HepG2 (cell line): ENCODE measurements around the gene PFKP. TPM values are rescaled to one million over a fixed set of nuclear protein-coding genes. Genes with fewer than 3 reads are reported as not detected.

Experiments
- ATAC-seq: fragments of 200-7000 bp; cut with Tn5 transposase; 3 replicates; pipeline ENCODE4 v1.9.1; 2020; ENCODE audit warnings: mild to moderate bottlenecking, moderate library complexity
- BruUV-seq: library from RNA; stranded (reverse); fragments of 400-500 nt; replicated peaks from 2 replicates; lab custom pipeline; 2021; lab: Mats Ljungman, UMichigan
- CTCF ChIA-PET: fragments of 300-600 bp; formaldehyde crosslinking; extraction: SDS; loops from one replicate; lab custom pipeline; 2021; ENCODE audit warnings: low total read pairs, inconsistent platforms, low intra/inter-chr PET ratio; lab: Yijun Ruan, JAX
- POLR2A ChIA-PET: fragments of 350-600 bp; sonication (Branson Sonifier 250); formaldehyde crosslinking; loops from one replicate; lab custom pipeline; 2020; ENCODE audit warnings: antibody characterized with exemption, inconsistent platforms; lab: Yijun Ruan, JAX
- DNase-seq: peaks from one replicate; pipeline ENCODE4 v3.0.0-alpha.2; 2015; ENCODE audit warnings: low spot score
- FAIRE-seq: peaks from 3 replicates; lab custom pipeline; 2011; peaks lifted over from hg19 to GRCh38; lab: Jason Lieb, UNC
- H2AFZ ChIP-seq: one replicate; pipeline ENCODE4 v1.6.1; 2011; ENCODE audit warnings: low read length, inconsistent platforms
- H3K27ac ChIP-seq: fragments of 300-600 bp; 3 replicates; pipeline ENCODE4 v1.8.0; 2011; ENCODE audit warnings: mixed run types, mild to moderate bottlenecking, mixed read lengths, low read length, inconsistent platforms; ENCODE audit not compliant: insufficient read depth; ENCODE audit errors: extremely low read length
- H3K27me3 ChIP-seq, 2 experiments: fragments of 200-600 bp in 1 of 2; 2 replicates in 1 of 2; 3 replicates in 1 of 2; pipeline versions ENCODE4 v1.6.0 to v1.8.0; 2011; ENCODE audit warnings: low read length in 2 of 2, mild to moderate bottlenecking in 2 of 2, moderate library complexity in 2 of 2, inconsistent platforms in 1 of 2; ENCODE audit not compliant: insufficient read depth in 2 of 2, control insufficient read depth in 1 of 2
- H3K36me3 ChIP-seq, 2 experiments: fragments of 200-600 bp in 1 of 2; replicated peaks in 1 of 2; 2 replicates in 1 of 2; 3 replicates in 1 of 2; pipeline versions ENCODE4 v1.5.1 to v1.8.0; 2011; ENCODE audit warnings: low read length in 2 of 2, inconsistent platforms in 1 of 2; ENCODE audit not compliant: insufficient read depth in 2 of 2, control insufficient read depth in 1 of 2
- H3K4me1 ChIP-seq: 2 replicates; pipeline ENCODE4 v1.5.1; 2012; ENCODE audit warnings: low read length, inconsistent platforms; ENCODE audit not compliant: insufficient read depth
- H3K4me2 ChIP-seq: 2 replicates; pipeline ENCODE4 v1.6.0; 2011; ENCODE audit warnings: low read depth, low read length, inconsistent platforms
- H3K4me3 ChIP-seq, 3 experiments: fragments of 200-600 bp in 1 of 3; sonication (generic), shearing (Covaris generic) in 1 of 3; replicated peaks in 1 of 3; 2 replicates each; pipeline ENCODE4 v1.5.1; 2011 to 2016; ENCODE audit warnings: low read length in 3 of 3, inconsistent platforms in 2 of 3, low read depth in 2 of 3, mild to moderate bottlenecking in 2 of 3, control low read depth in 1 of 3, mixed read lengths in 1 of 3; ENCODE audit not compliant: insufficient read depth in 1 of 3
- H3K79me2 ChIP-seq: one replicate; pipeline ENCODE4 v1.6.1; 2011; ENCODE audit warnings: low read length, inconsistent platforms; ENCODE audit not compliant: insufficient read depth
- H3K9ac ChIP-seq: 2 replicates; pipeline ENCODE4 v1.6.0; 2011; ENCODE audit warnings: mild to moderate bottlenecking, low read depth, low read length, inconsistent platforms; ENCODE audit not compliant: insufficient read depth
- H3K9me3 ChIP-seq: 2 replicates; pipeline ENCODE4 v1.5.1; 2012; ENCODE audit warnings: mild to moderate bottlenecking, low read length
- H4K20me1 ChIP-seq: 2 replicates; pipeline ENCODE4 v1.6.0; 2011; ENCODE audit warnings: inconsistent platforms, mild to moderate bottlenecking, low read length, moderate library complexity; ENCODE audit not compliant: insufficient read depth
- HOXA5 ChIP-seq: sonication (generic); formaldehyde crosslinking; IDR thresholded peaks from 2 replicates; pipeline ENCODE4 v1.4.0; 2020; ENCODE audit warnings: missing genetic modification reagents
- JUND ChIP-seq: sonication (generic); formaldehyde crosslinking; IDR thresholded peaks from 2 replicates; pipeline ENCODE4 v1.8.0; 2022; ENCODE audit warnings: mild to moderate bottlenecking, missing genetic modification reagents
- LCORL ChIP-seq, 2 experiments: fragments of 450-650 bp in 1 of 2; sonication (generic) in 1 of 2; formaldehyde crosslinking in 1 of 2; IDR thresholded peaks; 2 replicates each; pipeline versions ENCODE4 v1.5.0 to v1.6.1; 2017 to 2020; ENCODE audit warnings: antibody characterized with exemption in 1 of 2, missing genetic modification reagents in 1 of 2
- MTA3 ChIP-seq: sonication (generic); formaldehyde crosslinking; IDR thresholded peaks from 2 replicates; pipeline ENCODE4 v1.4.0; 2020; ENCODE audit warnings: missing genetic modification reagents
- NFATC3 ChIP-seq: sonication (generic); formaldehyde crosslinking; IDR thresholded peaks from 2 replicates; pipeline ENCODE4 v1.5.1; 2020; ENCODE audit warnings: mild to moderate bottlenecking, missing genetic modification reagents
- NKX3-1 ChIP-seq: sonication (generic); formaldehyde crosslinking; IDR thresholded peaks from 2 replicates; pipeline ENCODE4 v1.5.0; 2020; ENCODE audit warnings: missing genetic modification reagents
- NPAS2 ChIP-seq: sonication (generic); formaldehyde crosslinking; IDR thresholded peaks from 2 replicates; pipeline ENCODE4 v1.8.0; 2022; ENCODE audit warnings: mild to moderate bottlenecking, missing genetic modification reagents, borderline replicate concordance
- PHF5A ChIP-seq: IDR thresholded peaks from one replicate; pipeline ENCODE4 v1.6.1; 2018; ENCODE audit warnings: low read depth, missing genetic modification reagents; ENCODE audit not compliant: unreplicated experiment
- SPEN ChIP-seq: sonication (generic); formaldehyde crosslinking; IDR thresholded peaks from 2 replicates; pipeline ENCODE4 v1.5.1; 2020; ENCODE audit warnings: low read depth, mild to moderate bottlenecking, missing genetic modification reagents
- TMF1 ChIP-seq: sonication (generic); formaldehyde crosslinking; IDR thresholded peaks from 2 replicates; pipeline ENCODE4 v1.8.1; 2022; ENCODE audit warnings: low read depth, missing genetic modification reagents
- TRIM22 ChIP-seq: fragments of 450-650 bp; IDR thresholded peaks from 2 replicates; pipeline ENCODE4 v1.6.1; 2017
- ZNF17 ChIP-seq: sonication (generic); formaldehyde crosslinking; IDR thresholded peaks from 2 replicates; pipeline ENCODE4 v1.5.0; 2020; ENCODE audit warnings: mild to moderate bottlenecking, missing genetic modification reagents
- ZNF205 ChIP-seq: IDR thresholded peaks from 2 replicates; pipeline ENCODE4 v1.6.1; 2018; ENCODE audit warnings: missing biosample characterization, missing genetic modification reagents
- ZNF24 ChIP-seq: fragments of 450-650 bp; IDR thresholded peaks from 2 replicates; pipeline ENCODE4 v1.6.1; 2017; ENCODE audit warnings: antibody characterized with exemption, mild to moderate bottlenecking
- WGBS: methylation state at CpG from one replicate; pipeline ENCODE4 v1.1.6; 2017; ENCODE audit warnings: low lambda C conversion rate; 5-methylcytosine and 5-hydroxymethylcytosine counted together
- in situ Hi-C: cut with HindIII; loops from 2 replicates; pipeline ENCODE4 v1.10.0; 2017; ENCODE audit warnings: low pct_unique_long_range_greater_than_20kb; ENCODE audit not compliant: extremely low pct_ligation_motif_present
- intact Hi-C: fragments of 100-400 bp; cut with micrococcal nuclease; formaldehyde crosslinking; loops from one replicate; pipeline ENCODE4 v1.10.0; 2022; ENCODE audit not compliant: unreplicated experiment
- polyA plus RNA-seq, 8 experiments: library from polyadenylated mRNA; depleted of rRNA in 3 of 8; stranded (reverse) in 7 of 8; unstranded in 1 of 8; fragments of >200 nt; fragmentation: Illumina TruSeq in 4 of 8; extraction: Trizol in 4 of 8; gene quantifications; 2 replicates each; pipeline versions ENCODE4 v1.2.1 to v1.2.3, GENCODE V29; 2011 to 2016; ENCODE audit warnings: low read depth in 4 of 8, missing spikeins in 1 of 8, mixed read lengths in 1 of 8; ENCODE audit not compliant: insufficient read depth in 1 of 8
- total RNA-seq, 5 experiments: library from RNA; depleted of rRNA; stranded (reverse); fragments of >200 nt; fragmentation: Illumina TruSeq; extraction: Trizol; gene quantifications; 2 replicates each; pipeline ENCODE4 v1.2.3, GENCODE V29; 2016; ENCODE audit warnings: low read depth in 1 of 5
- TF ChIP-seq, protein P1 (sequence below): sonication (generic); formaldehyde crosslinking; IDR thresholded peaks from 2 replicates; pipeline ENCODE4 v1.9.0; 2021; ENCODE audit warnings: missing genetic modification reagents, mild to moderate bottlenecking, borderline replicate concordance
- TF ChIP-seq, protein P2 (sequence below), 2 experiments: sonication (generic) in 1 of 2; formaldehyde crosslinking in 1 of 2; IDR thresholded peaks; 2 replicates each; pipeline versions ENCODE4 v1.4.0 to v1.6.1; 2018 to 2020; ENCODE audit warnings: missing genetic modification reagents in 2 of 2, borderline replicate concordance in 1 of 2, low read depth in 1 of 2, mild to moderate bottlenecking in 1 of 2, missing biosample characterization in 1 of 2

Gene PFKP
- total and polyA plus RNA-seq, 2 of the 13 experiments (the other 11 are each of a cell fraction or from before 2014, with no cell fraction given) = 0.80 to 2.4 TPM

DNA sequence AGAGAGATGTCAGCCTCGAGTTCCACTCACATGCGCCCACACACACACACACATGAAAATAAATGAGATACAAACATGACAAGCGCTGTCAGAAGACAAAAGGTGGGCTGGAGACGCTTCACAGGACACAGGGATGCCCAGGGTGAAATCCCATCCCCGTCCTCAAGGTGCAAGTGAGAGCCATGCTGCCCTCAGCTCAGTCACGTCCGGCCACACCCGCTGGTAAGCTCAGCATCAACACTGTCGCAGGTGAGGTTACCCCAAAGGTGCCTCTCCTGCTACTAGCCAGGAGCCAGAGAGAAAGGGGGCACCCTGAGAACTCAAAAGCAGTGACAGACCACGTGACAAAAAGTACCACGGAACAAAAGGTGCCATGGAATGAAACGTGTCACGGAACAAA, 83.0 kb downstream of the PFKP start:
- H3K4me2 ChIP-seq = no peak overlapping the region
- intact Hi-C loops = no loop called here
- ChIA-PET POLR2A (no interaction called here), CTCF (no interaction called here)
- H2AFZ ChIP-seq = no peak overlapping the region
- ATAC-seq (no peak), FAIRE-seq (no peak), DNase-seq (no peak)
- H3K9ac ChIP-seq = no peak overlapping the region
- no peak overlapping the region for H3K27ac ChIP-seq
- no peaks in the 10 kb centered on the region for H3K4me1 ChIP-seq
- no peaks in the 10 kb centered on the region for H3K9me3 ChIP-seq
- no peak for TF ChIP-seq TRIM22
- no peak for TF ChIP-seq NKX3-1 (CRISPR knock-in tag)
- no peak for TF ChIP-seq HOXA5
- no peak for TF ChIP-seq MTA3 (CRISPR knock-in tag)
- TF ChIP-seq ZNF205 (CRISPR knock-in tag) = no peak
- TF ChIP-seq NPAS2 (CRISPR knock-in tag) = no peak
- no peak for TF ChIP-seq NFATC3 (CRISPR knock-in tag)
- no peak for TF ChIP-seq JUND (CRISPR knock-in tag)
- TF ChIP-seq PHF5A (CRISPR knock-in tag) = no peak
- TF ChIP-seq LCORL (IDR thresholded peaks at IDR 0.05) = no peak
- TF ChIP-seq LCORL (CRISPR knock-in tag; IDR thresholded peaks at IDR 0.05) = no peak
- TF ChIP-seq, protein P1, sequence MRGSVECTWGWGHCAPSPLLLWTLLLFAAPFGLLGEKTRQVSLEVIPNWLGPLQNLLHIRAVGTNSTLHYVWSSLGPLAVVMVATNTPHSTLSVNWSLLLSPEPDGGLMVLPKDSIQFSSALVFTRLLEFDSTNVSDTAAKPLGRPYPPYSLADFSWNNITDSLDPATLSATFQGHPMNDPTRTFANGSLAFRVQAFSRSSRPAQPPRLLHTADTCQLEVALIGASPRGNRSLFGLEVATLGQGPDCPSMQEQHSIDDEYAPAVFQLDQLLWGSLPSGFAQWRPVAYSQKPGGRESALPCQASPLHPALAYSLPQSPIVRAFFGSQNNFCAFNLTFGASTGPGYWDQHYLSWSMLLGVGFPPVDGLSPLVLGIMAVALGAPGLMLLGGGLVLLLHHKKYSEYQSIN = no peak
- TF ChIP-seq TMF1 (CRISPR knock-in tag) = no peak
- TF ChIP-seq SPEN (CRISPR knock-in tag) = no peak
- no peak for TF ChIP-seq ZNF24
- TF ChIP-seq ZNF17 (CRISPR knock-in tag) = no peak
- TF ChIP-seq, protein P2, sequence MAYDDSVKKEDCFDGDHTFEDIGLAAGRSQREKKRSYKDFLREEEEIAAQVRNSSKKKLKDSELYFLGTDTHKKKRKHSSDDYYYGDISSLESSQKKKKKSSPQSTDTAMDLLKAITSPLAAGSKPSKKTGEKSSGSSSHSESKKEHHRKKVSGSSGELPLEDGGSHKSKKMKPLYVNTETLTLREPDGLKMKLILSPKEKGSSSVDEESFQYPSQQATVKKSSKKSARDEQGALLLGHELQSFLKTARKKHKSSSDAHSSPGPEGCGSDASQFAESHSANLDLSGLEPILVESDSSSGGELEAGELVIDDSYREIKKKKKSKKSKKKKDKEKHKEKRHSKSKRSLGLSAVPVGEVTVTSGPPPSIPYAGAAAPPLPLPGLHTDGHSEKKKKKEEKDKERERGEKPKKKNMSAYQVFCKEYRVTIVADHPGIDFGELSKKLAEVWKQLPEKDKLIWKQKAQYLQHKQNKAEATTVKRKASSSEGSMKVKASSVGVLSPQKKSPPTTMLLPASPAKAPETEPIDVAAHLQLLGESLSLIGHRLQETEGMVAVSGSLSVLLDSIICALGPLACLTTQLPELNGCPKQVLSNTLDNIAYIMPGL (CRISPR knock-in tag; IDR thresholded peaks at IDR 0.05; ENCODE audit: borderline replicate concordance in 1 of 2, low read depth in 1 of 2) = no peak
- peaks cover 14 to 69% of the 10 kb centered on the region in 2 experiments for H3K36me3 ChIP-seq
- WGBS = 96% methylated on average over 13 of the region's 13 CpGs
- BruUV-seq = no TSS peak
- no peak overlapping the region for H3K4me3 ChIP-seq
- in situ Hi-C loops = no loop called here
- no peaks in the 10 kb centered on the region for H3K79me2 ChIP-seq
- H3K27me3 ChIP-seq = no peaks in the 10 kb centered on the region
- no peaks in the 10 kb centered on the region for H4K20me1 ChIP-seq
